Endothelial cell of umbilical vein (primary cell): ENCODE measurements around the gene COPE. TPM values are rescaled to one million over a fixed set of nuclear protein-coding genes. Genes with fewer than 3 reads are reported as not detected.

ENCODE experiments used
- BruUV-seq: library from RNA; stranded (reverse); fragments of 400-500 nt; replicated peaks from 2 replicates; lab custom pipeline; 2021; lab: Mats Ljungman, UMichigan
- CTCF ChIA-PET: fragments of 300-600, 350-600 bp; sonication (Branson Sonifier 250); formaldehyde crosslinking; loops from one replicate; lab custom pipeline; 2021; ENCODE audit warnings: antibody characterized with exemption, inconsistent platforms; lab: Charles Lee
- POLR2A ChIA-PET: fragments of 300-600, 350-600 bp; sonication (Branson Sonifier 250); formaldehyde crosslinking; loops from one replicate; lab custom pipeline; 2021; ENCODE audit warnings: antibody characterized with exemption, inconsistent platforms; lab: Charles Lee
- DNase-seq: peaks from one replicate; pipeline ENCODE4 v3.0.0-alpha.2; 2011; ENCODE audit warnings: low read depth, low spot score
- FAIRE-seq: peaks from 2 replicates; lab custom pipeline; 2011; peaks lifted over from hg19 to GRCh38; lab: Jason Lieb, UNC
- H2AFZ ChIP-seq: 2 replicates; pipeline ENCODE4 v1.6.0; 2012; ENCODE audit warnings: low read depth, low read length, control low read depth, inconsistent platforms
- H3K27ac ChIP-seq: 2 replicates; pipeline ENCODE4 v1.5.1; 2011; ENCODE audit warnings: low read depth, mild to moderate bottlenecking, control low read depth, low read length, moderate library complexity; ENCODE audit not compliant: insufficient read depth
- H3K27me3 ChIP-seq, 2 experiments: 2 replicates each; pipeline versions ENCODE4 v1.6.0 to v1.6.1; 2011; ENCODE audit warnings: low read length in 2 of 2, mixed read lengths in 1 of 2; ENCODE audit not compliant: control insufficient read depth in 2 of 2, insufficient read depth in 2 of 2
- H3K36me3 ChIP-seq, 2 experiments: 2 replicates in 1 of 2; 3 replicates in 1 of 2; pipeline ENCODE4 v1.5.1; 2011; ENCODE audit warnings: low read length in 2 of 2, mild to moderate bottlenecking in 1 of 2, moderate library complexity in 1 of 2; ENCODE audit not compliant: control insufficient read depth in 2 of 2, insufficient read depth in 2 of 2; ENCODE audit errors: extremely low read depth in 1 of 2
- H3K4me1 ChIP-seq: 3 replicates; pipeline ENCODE4 v1.5.1; 2011; ENCODE audit warnings: mild to moderate bottlenecking, low read length; ENCODE audit not compliant: control insufficient read depth, insufficient read depth; ENCODE audit errors: extremely low read depth
- H3K4me2 ChIP-seq: 2 replicates; pipeline ENCODE4 v1.6.1; 2011; ENCODE audit warnings: low read length, control low read depth, mixed read lengths; ENCODE audit not compliant: insufficient read depth
- H3K4me3 ChIP-seq, 3 experiments: fragments of 200-600 bp in 1 of 3; sonication (generic), shearing (Covaris generic) in 1 of 3; replicated peaks in 1 of 3; 2 replicates each; pipeline ENCODE4 v1.5.1; 2011 to 2016; ENCODE audit warnings: control low read depth in 3 of 3, low read length in 3 of 3, mild to moderate bottlenecking in 2 of 3, inconsistent platforms in 1 of 3, low read depth in 1 of 3, moderate library complexity in 1 of 3; ENCODE audit not compliant: insufficient read depth in 1 of 3
- H3K79me2 ChIP-seq: 2 replicates; pipeline ENCODE4 v1.6.0; 2012; ENCODE audit warnings: low read length, inconsistent platforms; ENCODE audit not compliant: control insufficient read depth, insufficient read depth
- H3K9ac ChIP-seq: replicated peaks from 2 replicates; pipeline ENCODE3; 2011; ENCODE audit warnings: low read length, control low read depth; ENCODE audit not compliant: insufficient read depth; ENCODE audit errors: extremely low read depth
- H3K9me1 ChIP-seq: replicated peaks from 3 replicates; pipeline ENCODE4 v1.6.0; 2011; ENCODE audit warnings: mild to moderate bottlenecking, low read length; ENCODE audit not compliant: control insufficient read depth, insufficient read depth; ENCODE audit errors: extremely low read depth
- H3K9me3 ChIP-seq: replicated peaks from 2 replicates; pipeline ENCODE4 v1.5.1; 2012; ENCODE audit warnings: low read length, inconsistent platforms; ENCODE audit not compliant: control insufficient read depth, insufficient read depth
- H4K20me1 ChIP-seq: replicated peaks from 2 replicates; pipeline ENCODE3; 2011; ENCODE audit warnings: mild to moderate bottlenecking, low read length; ENCODE audit not compliant: control insufficient read depth, insufficient read depth; ENCODE audit errors: extremely low read depth
- EZH2 ChIP-seq: IDR thresholded peaks from 2 replicates; pipeline ENCODE4 v1.6.1; 2012; ENCODE audit warnings: borderline replicate concordance, low read depth, mild to moderate bottlenecking, moderate library complexity, low read length, inconsistent platforms; ENCODE audit not compliant: severe bottlenecking
- FOS ChIP-seq: IDR thresholded peaks from 2 replicates; pipeline ENCODE4 v1.6.1; 2011; ENCODE audit warnings: mild to moderate bottlenecking, low read length, moderate library complexity, borderline replicate concordance; ENCODE audit not compliant: insufficient read depth
- GATA2 ChIP-seq: IDR thresholded peaks from 2 replicates; pipeline ENCODE4 v1.7.0; 2011; ENCODE audit warnings: low read depth, mild to moderate bottlenecking, moderate library complexity, mixed read lengths, low read length; ENCODE audit not compliant: insufficient read length, insufficient read depth
- JUN ChIP-seq: IDR thresholded peaks from 2 replicates; pipeline ENCODE4 v1.6.1; 2011; ENCODE audit warnings: borderline replicate concordance, low read depth; ENCODE audit not compliant: insufficient read length, insufficient read depth
- MYC ChIP-seq: IDR thresholded peaks from one replicate; pipeline ENCODE4 v1.6.1; 2011; ENCODE audit warnings: mild to moderate bottlenecking, low read depth, low read length
- POLR2A ChIP-seq: IDR thresholded peaks from 2 replicates; pipeline ENCODE4 v1.6.1; 2012; ENCODE audit warnings: low read depth, mild to moderate bottlenecking, control low read depth, low read length
- POLR2AphosphoS5 ChIP-seq: IDR thresholded peaks from 2 replicates; pipeline ENCODE4 v1.6.1; 2012; ENCODE audit warnings: low read depth, mild to moderate bottlenecking, control low read depth, low read length, moderate library complexity; ENCODE audit not compliant: insufficient read depth
- dilution Hi-C: fragments of 300-500 bp; cut with MboI; formaldehyde crosslinking; loops from one replicate; pipeline ENCODE4 v1.15.0; 2019; ENCODE audit warnings: low sequenced_read_pairs; ENCODE audit not compliant: extremely low pct_ligation_motif_present
- intact Hi-C: fragments of 100-400 bp; cut with micrococcal nuclease; formaldehyde crosslinking; loops from one replicate; pipeline ENCODE4 v1.10.0; 2022
- polyA plus RNA-seq, 4 experiments: library from polyadenylated mRNA; depleted of rRNA in 3 of 4; stranded (reverse) in 3 of 4; unstranded in 1 of 4; fragments of >200 nt; gene quantifications; 2 replicates each; pipeline versions ENCODE4 v1.2.1 to v1.2.3, GENCODE V29; 2011 to 2012; ENCODE audit warnings: missing spikeins in 1 of 4
- total RNA-seq: library from RNA; stranded (reverse); gene quantifications from 2 replicates; pipeline ENCODE4 v1.2.3, GENCODE V29; 2021
- TF ChIP-seq, protein P1 (sequence below), 2 donors: IDR thresholded peaks; 1 replicate in 1 of 2; 2 replicates in 1 of 2; pipeline ENCODE4 v1.5.1; 2011; ENCODE audit warnings: low read length in 2 of 2, mild to moderate bottlenecking in 2 of 2, moderate library complexity in 2 of 2, control low read depth in 1 of 2, inconsistent platforms in 1 of 2, low read depth in 1 of 2; ENCODE audit not compliant: insufficient read depth in 1 of 2; ENCODE audit errors: extremely low read depth in 1 of 2
- TF ChIP-seq, protein P2 (sequence below): IDR thresholded peaks from 2 replicates; pipeline ENCODE4 v1.6.1; 2011; ENCODE audit not compliant: insufficient read depth, insufficient read length

The COPE gene
- total and polyA plus RNA-seq, 2 donors (not counting 3 experiments of a cell fraction or from before 2014, with no cell fraction given): 252 to 407 TPM

- DNase-seq (no peak), FAIRE-seq (no peak)
- H4K20me1 ChIP-seq: no peaks in the 10 kb centered on the region
- H3K4me1 ChIP-seq: peaks cover 11% of the 10 kb centered on the region
- intact Hi-C loops: no loop called here
- H2AFZ ChIP-seq: no peak overlapping the region
- H3K27ac ChIP-seq: no peak overlapping the region
- no peak for TF ChIP-seq GATA2
- TF ChIP-seq, protein P1, sequence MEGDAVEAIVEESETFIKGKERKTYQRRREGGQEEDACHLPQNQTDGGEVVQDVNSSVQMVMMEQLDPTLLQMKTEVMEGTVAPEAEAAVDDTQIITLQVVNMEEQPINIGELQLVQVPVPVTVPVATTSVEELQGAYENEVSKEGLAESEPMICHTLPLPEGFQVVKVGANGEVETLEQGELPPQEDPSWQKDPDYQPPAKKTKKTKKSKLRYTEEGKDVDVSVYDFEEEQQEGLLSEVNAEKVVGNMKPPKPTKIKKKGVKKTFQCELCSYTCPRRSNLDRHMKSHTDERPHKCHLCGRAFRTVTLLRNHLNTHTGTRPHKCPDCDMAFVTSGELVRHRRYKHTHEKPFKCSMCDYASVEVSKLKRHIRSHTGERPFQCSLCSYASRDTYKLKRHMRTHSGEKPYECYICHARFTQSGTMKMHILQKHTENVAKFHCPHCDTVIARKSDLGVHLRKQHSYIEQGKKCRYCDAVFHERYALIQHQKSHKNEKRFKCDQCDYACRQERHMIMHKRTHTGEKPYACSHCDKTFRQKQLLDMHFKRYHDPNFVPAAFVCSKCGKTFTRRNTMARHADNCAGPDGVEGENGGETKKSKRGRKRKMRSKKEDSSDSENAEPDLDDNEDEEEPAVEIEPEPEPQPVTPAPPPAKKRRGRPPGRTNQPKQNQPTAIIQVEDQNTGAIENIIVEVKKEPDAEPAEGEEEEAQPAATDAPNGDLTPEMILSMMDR (IDR thresholded peaks at IDR 0.05; ENCODE audit: extremely low read depth in 1 of 2, insufficient read depth in 1 of 2, low read depth in 1 of 2, low read length in 2 of 2): no peak
- no peak for TF ChIP-seq EZH2
- TF ChIP-seq, protein P2, sequence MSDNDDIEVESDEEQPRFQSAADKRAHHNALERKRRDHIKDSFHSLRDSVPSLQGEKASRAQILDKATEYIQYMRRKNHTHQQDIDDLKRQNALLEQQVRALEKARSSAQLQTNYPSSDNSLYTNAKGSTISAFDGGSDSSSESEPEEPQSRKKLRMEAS: no peak
- TF ChIP-seq FOS: no peak
- TF ChIP-seq MYC: no peak
- no peak for TF ChIP-seq POLR2A
- no peak for TF ChIP-seq JUN
- TF ChIP-seq POLR2AphosphoS5: no peak
- H3K79me2 ChIP-seq: no peaks in the 10 kb centered on the region
- no peak overlapping the region for H3K9ac ChIP-seq
- no peaks in the 10 kb centered on the region for H3K9me1 ChIP-seq
- no peaks in the 10 kb centered on the region for H3K9me3 ChIP-seq
- ChIA-PET POLR2A (no interaction called here), CTCF (interaction anchor here (1.1 to 1.9 kb wide), 5 partner anchors 9 to 25 kb away, joined by 3 to 11 read pairs (median 3); partner anchors contain the start of gene UPF1)
- no peaks in the 10 kb centered on the region for H3K27me3 ChIP-seq
- H3K4me3 ChIP-seq: no peak overlapping the region
- no peak overlapping the region for H3K4me2 ChIP-seq
- dilution Hi-C loops: no loop called here
- no TSS peak for BruUV-seq
- H3K36me3 ChIP-seq: peaks cover 33 to 76% of the 10 kb centered on the region in 2 experiments
Measured at GRCh38 chr19:18857223-18857622, 62.0 kb downstream of the COPE start.
